OCI-LY7 (cell line): ENCODE measurements around the gene PTGER3. TPM values are rescaled to one million over a fixed set of nuclear protein-coding genes. Genes with fewer than 3 reads are reported as not detected.

Experiments
- BruUV-seq: library from RNA; stranded (reverse); fragments of 400-500 nt; replicated peaks from 2 replicates; lab custom pipeline; 2021; lab: Mats Ljungman, UMichigan
- CTCF ChIA-PET: fragments of 300-600 bp; sonication (Branson Sonifier 250); formaldehyde crosslinking; loops from one replicate; lab custom pipeline; 2022; ENCODE audit warnings: antibody characterized with exemption; ENCODE audit not compliant: unreplicated experiment; lab: Charles Lee
- POLR2A ChIA-PET: fragments of 300-600 bp; sonication (Branson Sonifier 250); formaldehyde crosslinking; loops from one replicate; lab custom pipeline; 2022; ENCODE audit warnings: antibody characterized with exemption; lab: Charles Lee
- DNase-seq: peaks from one replicate; pipeline ENCODE4 v3.0.0-alpha.2; 2015; ENCODE audit warnings: low spot score
- H2AFZ ChIP-seq: fragments of 200-600 bp; sonication (generic), shearing (Covaris generic); 2 replicates; pipeline ENCODE4 v1.6.1; 2014; ENCODE audit warnings: mild to moderate bottlenecking, antibody characterized with exemption, low read length, moderate library complexity
- H3K27ac ChIP-seq: fragments of 200-600 bp; sonication (generic); 2 replicates; pipeline ENCODE4 v1.5.1; 2014; ENCODE audit warnings: mixed run types, low read depth, mild to moderate bottlenecking, moderate library complexity, low read length, inconsistent platforms; ENCODE audit not compliant: poor library complexity, severe bottlenecking
- H3K36me3 ChIP-seq: fragments of 200-600 bp; sonication (generic); 2 replicates; pipeline ENCODE4 v1.6.1; 2014; ENCODE audit warnings: mild to moderate bottlenecking, antibody characterized with exemption, low read length, moderate library complexity, mixed read lengths; ENCODE audit not compliant: insufficient read depth
- H3K4me1 ChIP-seq: fragments of 200-600 bp; sonication (generic); 2 replicates; pipeline ENCODE4 v1.5.1; 2014; ENCODE audit warnings: mild to moderate bottlenecking, low read length; ENCODE audit not compliant: insufficient read depth, poor library complexity, severe bottlenecking
- H3K4me2 ChIP-seq: fragments of 200-600 bp; sonication (generic); 2 replicates; pipeline ENCODE4 v1.6.1; 2014; ENCODE audit warnings: mild to moderate bottlenecking, low read length
- H3K4me3 ChIP-seq: fragments of 200-600 bp; sonication (generic); 2 replicates; pipeline ENCODE4 v1.5.1; 2014; ENCODE audit warnings: mild to moderate bottlenecking, low read depth, low read length; ENCODE audit not compliant: poor library complexity, severe bottlenecking
- H3K79me2 ChIP-seq: fragments of 200-600 bp; sonication (generic); 2 replicates; pipeline ENCODE4 v1.6.1; 2016; ENCODE audit warnings: low read depth, mild to moderate bottlenecking, low read length, moderate library complexity, mixed read lengths; ENCODE audit not compliant: insufficient read depth
- H3K9me2 ChIP-seq: fragments of 200-600 bp; sonication (generic); 2 replicates; pipeline ENCODE4 v1.6.1; 2016; ENCODE audit warnings: mild to moderate bottlenecking, low read length, mixed read lengths; ENCODE audit not compliant: insufficient read depth
- H3K9me3 ChIP-seq: fragments of 200-600 bp; sonication (generic); 2 replicates; pipeline ENCODE4 v1.6.1; 2014; ENCODE audit warnings: mild to moderate bottlenecking, mixed run types, low read length, mixed read lengths
- H4K20me1 ChIP-seq: fragments of 200-600 bp; sonication (generic); 2 replicates; pipeline ENCODE4 v1.6.1; 2014; ENCODE audit warnings: mild to moderate bottlenecking, antibody characterized with exemption, low read length, moderate library complexity, mixed read lengths; ENCODE audit not compliant: insufficient read depth
- EZH2phosphoT487 ChIP-seq: fragments of 200-600 bp; sonication (generic); IDR thresholded peaks from 2 replicates; pipeline ENCODE4 v1.6.1; 2018; ENCODE audit warnings: low read depth, borderline replicate concordance, mild to moderate bottlenecking, mixed run types, antibody characterized with exemption, low read length, moderate library complexity, mixed read lengths
- intact Hi-C: fragments of 100-400 bp; cut with micrococcal nuclease; formaldehyde crosslinking; loops from one replicate; pipeline ENCODE4 v1.10.0; 2022; ENCODE audit not compliant: unreplicated experiment
- total RNA-seq, 2 experiments: library from RNA; depleted of rRNA in 1 of 2; stranded (reverse); fragments of >200 nt in 1 of 2; shearing (Covaris generic) in 1 of 2; gene quantifications; 2 replicates each; pipeline ENCODE4 v1.2.3, GENCODE V29; 2014 to 2022
- TF ChIP-seq, protein P1 (sequence below): fragments of 200-600 bp; sonication (generic); conservative IDR thresholded peaks from 2 replicates; pipeline ENCODE4 v1.5.1; 2014; ENCODE audit warnings: mild to moderate bottlenecking, antibody characterized with exemption, low read length, moderate library complexity, mixed read lengths

Gene PTGER3
- total RNA-seq, 2 experiments from 2014 or later: 0.13 TPM; not detected in 1

GRCh38 chr1:71038942-71039341 lies 8.7 kb downstream of the PTGER3 start:
- Histone ChIP-seq H3K27ac (no peak overlapping the region), H3K36me3 (no peaks in the 10 kb centered on the region), H2AFZ (no peak overlapping the region), H3K4me2 (no peak overlapping the region), H3K4me3 (no peak overlapping the region), H3K4me1 (no peaks in the 10 kb centered on the region), H3K9me2 (no peaks in the 10 kb centered on the region), H3K79me2 (no peaks in the 10 kb centered on the region), H3K9me3 (no peaks in the 10 kb centered on the region), H4K20me1 (no peaks in the 10 kb centered on the region)
- CTCF ChIA-PET: no interaction called here
- BruUV-seq: no TSS peak
- POLR2A ChIA-PET: no interaction called here
- TF ChIP-seq, protein P1, sequence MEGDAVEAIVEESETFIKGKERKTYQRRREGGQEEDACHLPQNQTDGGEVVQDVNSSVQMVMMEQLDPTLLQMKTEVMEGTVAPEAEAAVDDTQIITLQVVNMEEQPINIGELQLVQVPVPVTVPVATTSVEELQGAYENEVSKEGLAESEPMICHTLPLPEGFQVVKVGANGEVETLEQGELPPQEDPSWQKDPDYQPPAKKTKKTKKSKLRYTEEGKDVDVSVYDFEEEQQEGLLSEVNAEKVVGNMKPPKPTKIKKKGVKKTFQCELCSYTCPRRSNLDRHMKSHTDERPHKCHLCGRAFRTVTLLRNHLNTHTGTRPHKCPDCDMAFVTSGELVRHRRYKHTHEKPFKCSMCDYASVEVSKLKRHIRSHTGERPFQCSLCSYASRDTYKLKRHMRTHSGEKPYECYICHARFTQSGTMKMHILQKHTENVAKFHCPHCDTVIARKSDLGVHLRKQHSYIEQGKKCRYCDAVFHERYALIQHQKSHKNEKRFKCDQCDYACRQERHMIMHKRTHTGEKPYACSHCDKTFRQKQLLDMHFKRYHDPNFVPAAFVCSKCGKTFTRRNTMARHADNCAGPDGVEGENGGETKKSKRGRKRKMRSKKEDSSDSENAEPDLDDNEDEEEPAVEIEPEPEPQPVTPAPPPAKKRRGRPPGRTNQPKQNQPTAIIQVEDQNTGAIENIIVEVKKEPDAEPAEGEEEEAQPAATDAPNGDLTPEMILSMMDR: no peak
- TF ChIP-seq EZH2phosphoT487: no peak
- intact Hi-C loops: no loop called here
- DNase-seq: no peak

DNA sequence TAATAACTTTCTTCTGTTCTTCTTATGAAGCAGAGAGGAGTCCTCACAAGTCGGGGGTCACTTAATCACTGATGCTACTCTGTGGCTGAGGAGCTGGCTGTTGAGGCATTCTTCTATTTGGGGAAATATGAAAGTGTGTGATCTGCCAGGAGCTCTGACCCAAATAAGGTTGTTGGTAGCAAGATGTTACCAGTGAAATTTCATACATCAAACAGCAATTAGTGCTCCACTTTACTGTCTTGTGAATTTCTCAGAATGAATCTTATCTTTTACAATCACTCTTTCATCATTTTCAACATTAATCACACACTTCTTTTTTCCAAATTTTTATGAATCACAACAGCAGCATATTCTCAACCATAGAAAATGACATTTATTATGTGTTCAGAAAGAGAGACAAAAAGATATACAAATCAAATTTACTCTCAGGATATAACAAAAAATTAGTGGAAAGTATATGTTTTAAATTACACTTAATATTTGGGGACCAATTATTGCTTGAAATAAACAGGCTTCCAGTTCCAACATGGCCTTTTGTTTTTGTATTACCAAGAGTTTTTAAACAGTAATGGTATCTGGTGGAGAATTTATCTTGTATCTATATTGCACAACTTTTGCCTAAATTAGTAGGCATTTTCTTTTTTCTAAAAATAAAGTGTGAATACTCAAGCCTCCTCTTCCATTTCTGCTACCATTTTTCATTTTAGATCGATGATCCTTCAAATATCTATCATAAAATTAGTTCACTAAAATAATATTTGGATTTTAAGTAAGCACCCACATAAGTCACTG lies 9.6 kb downstream of the PTGER3 start:
- no peaks in the 10 kb centered on the region for H3K9me3 ChIP-seq
- CTCF ChIA-PET: interaction anchor here (0.6 kb wide), 1 partner anchor 374 kb away, joined by 3 read pairs; no protein-coding TSS in a partner anchor
- no peaks in the 10 kb centered on the region for H3K36me3 ChIP-seq
- H2AFZ ChIP-seq: no peak overlapping the region
- POLR2A ChIA-PET: no interaction called here
- no peaks in the 10 kb centered on the region for H3K9me2 ChIP-seq
- intact Hi-C loops: no loop called here
- H4K20me1 ChIP-seq: no peaks in the 10 kb centered on the region
- H3K4me2 ChIP-seq: no peak overlapping the region
- no peaks in the 10 kb centered on the region for H3K79me2 ChIP-seq
- TF ChIP-seq EZH2phosphoT487: no peak
- TF ChIP-seq, protein P1: no peak
- no TSS peak for BruUV-seq
- H3K27ac ChIP-seq: no peak overlapping the region
- no peak for DNase-seq
- no peaks in the 10 kb centered on the region for H3K4me1 ChIP-seq
- no peak overlapping the region for H3K4me3 ChIP-seq

DNA sequence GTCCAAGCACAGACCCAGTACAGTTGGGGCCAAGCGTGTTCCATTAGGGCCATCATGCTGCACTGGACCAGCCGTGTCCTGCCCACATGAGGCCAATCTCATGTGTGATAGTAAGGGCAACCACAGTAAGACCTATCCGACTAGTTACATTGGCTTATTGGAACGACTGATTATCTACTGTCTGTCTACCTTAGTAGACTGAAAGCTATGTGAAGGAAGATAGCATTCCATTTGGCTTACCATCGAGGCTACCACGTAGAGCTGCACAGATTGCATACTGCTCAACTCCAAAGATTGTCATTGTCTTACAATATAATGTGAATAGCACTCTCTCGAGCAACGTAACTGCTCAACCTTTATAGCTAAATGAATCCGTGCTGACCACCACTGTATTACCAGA lies 10.6 kb downstream of the PTGER3 start:
- no peak overlapping the region for H3K4me2 ChIP-seq
- H3K4me1 ChIP-seq: no peaks in the 10 kb centered on the region
- no peak for DNase-seq
- no peak overlapping the region for H3K27ac ChIP-seq
- no peak overlapping the region for H3K4me3 ChIP-seq
- intact Hi-C loops: no loop called here
- POLR2A ChIA-PET: interaction anchor here (0.6 kb wide), 1 partner anchor 538 kb away, joined by 3 read pairs; no protein-coding TSS in a partner anchor
- BruUV-seq: no TSS peak
- H3K9me3 ChIP-seq: no peaks in the 10 kb centered on the region
- H2AFZ ChIP-seq: no peak overlapping the region
- TF ChIP-seq EZH2phosphoT487: no peak
- TF ChIP-seq, protein P1: no peak
- H3K79me2 ChIP-seq: no peaks in the 10 kb centered on the region
- H3K9me2 ChIP-seq: no peaks in the 10 kb centered on the region
- CTCF ChIA-PET: interaction anchor here (0.6 kb wide), 1 partner anchor 373 kb away, joined by 3 read pairs; no protein-coding TSS in a partner anchor
- H3K36me3 ChIP-seq: no peaks in the 10 kb centered on the region
- H4K20me1 ChIP-seq: no peaks in the 10 kb centered on the region
